Brain microvascular endothelial cell (primary cell): ENCODE results near the gene NELFB.
A peak's percentile ranks its signal among the peaks of the same experiment; 100 is the strongest.

Experiments
- DNase-seq: peaks from one replicate; pipeline ENCODE4 v3.0.0-alpha.2; 2020
- H3K27ac ChIP-seq: fragments of 250-450 bp; sonication (Bioruptor Pico); 2 replicates; pipeline ENCODE4 v1.5.1; 2020; ENCODE audit warnings: mild to moderate bottlenecking, moderate library complexity
- H3K27me3 ChIP-seq: fragments of 250-450 bp; sonication (Bioruptor Pico); replicated peaks from 2 replicates; pipeline ENCODE4 v1.5.1; 2020; ENCODE audit warnings: mild to moderate bottlenecking
- H3K36me3 ChIP-seq: fragments of 250-450 bp; sonication (Bioruptor Pico); replicated peaks from 2 replicates; pipeline ENCODE4 v1.5.1; 2020; ENCODE audit warnings: mild to moderate bottlenecking
- H3K4me3 ChIP-seq: 2 replicates; pipeline ENCODE4 v1.5.1; 2011; ENCODE audit warnings: low read depth, mild to moderate bottlenecking, control low read depth, low read length, moderate library complexity
- CTCF ChIP-seq: IDR thresholded peaks from 2 replicates; pipeline ENCODE4 v1.5.1; 2011; ENCODE audit warnings: low read depth, mild to moderate bottlenecking, moderate library complexity, low read length, control low read depth, inconsistent platforms; ENCODE audit errors: missing control alignments
- in situ Hi-C: cut with HindIII; loops from 2 replicates; pipeline ENCODE4 v1.10.0; 2017; ENCODE audit warnings: low sequenced_read_pairs, low pct_ligation_motif_present

The NELFB gene

GRCh38 chr9:137269231-137269772 lies 14.2 kb downstream of the NELFB start:
- in situ Hi-C loops, result no loop called here
- TF ChIP-seq CTCF, result no peak
- Histone ChIP-seq H3K4me3 (no peak overlapping the region), H3K36me3 (peaks cover 61% of the 10 kb centered on the region), H3K27ac (peak overlapping the region; percentile 50), H3K27me3 (no peaks in the 10 kb centered on the region)
- DNase-seq, result peak; percentile 20

GRCh38 chr9:137270929-137271695 lies 16.0 kb downstream of the NELFB start:
- in situ Hi-C loops, result no loop called here
- Histone ChIP-seq H3K27me3 (no peaks in the 10 kb centered on the region), H3K27ac (no peak overlapping the region), H3K4me3 (no peak overlapping the region), H3K36me3 (peaks cover 53% of the 10 kb centered on the region)
- DNase-seq, result no peak
- no peak for TF ChIP-seq CTCF

DNA sequence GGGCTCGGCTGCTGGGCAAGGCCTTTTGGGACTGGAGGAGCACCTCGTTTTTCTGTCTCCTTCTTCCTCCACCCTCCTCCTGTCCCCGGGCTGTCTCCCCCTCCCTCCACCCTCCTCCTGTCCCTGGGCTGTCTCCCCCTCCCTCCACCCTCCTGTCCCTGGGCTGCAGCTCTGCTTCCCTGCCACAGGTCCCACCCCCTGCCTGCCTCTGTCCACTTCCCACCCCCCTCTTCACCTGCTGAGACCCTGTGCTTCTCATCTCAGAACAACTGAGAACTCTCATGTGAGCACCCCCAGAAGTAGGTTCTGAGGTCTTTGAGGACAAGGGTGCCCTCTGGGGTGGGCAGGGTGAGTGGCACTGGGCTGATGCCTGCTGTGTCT lies 16.6 kb downstream of the NELFB start:
- in situ Hi-C loops, result no loop called here
- Histone ChIP-seq H3K36me3 (peaks cover 48% of the 10 kb centered on the region), H3K27ac (no peak overlapping the region), H3K4me3 (no peak overlapping the region), H3K27me3 (no peaks in the 10 kb centered on the region)
- TF ChIP-seq CTCF, result no peak
- DNase-seq, result no peak

DNA sequence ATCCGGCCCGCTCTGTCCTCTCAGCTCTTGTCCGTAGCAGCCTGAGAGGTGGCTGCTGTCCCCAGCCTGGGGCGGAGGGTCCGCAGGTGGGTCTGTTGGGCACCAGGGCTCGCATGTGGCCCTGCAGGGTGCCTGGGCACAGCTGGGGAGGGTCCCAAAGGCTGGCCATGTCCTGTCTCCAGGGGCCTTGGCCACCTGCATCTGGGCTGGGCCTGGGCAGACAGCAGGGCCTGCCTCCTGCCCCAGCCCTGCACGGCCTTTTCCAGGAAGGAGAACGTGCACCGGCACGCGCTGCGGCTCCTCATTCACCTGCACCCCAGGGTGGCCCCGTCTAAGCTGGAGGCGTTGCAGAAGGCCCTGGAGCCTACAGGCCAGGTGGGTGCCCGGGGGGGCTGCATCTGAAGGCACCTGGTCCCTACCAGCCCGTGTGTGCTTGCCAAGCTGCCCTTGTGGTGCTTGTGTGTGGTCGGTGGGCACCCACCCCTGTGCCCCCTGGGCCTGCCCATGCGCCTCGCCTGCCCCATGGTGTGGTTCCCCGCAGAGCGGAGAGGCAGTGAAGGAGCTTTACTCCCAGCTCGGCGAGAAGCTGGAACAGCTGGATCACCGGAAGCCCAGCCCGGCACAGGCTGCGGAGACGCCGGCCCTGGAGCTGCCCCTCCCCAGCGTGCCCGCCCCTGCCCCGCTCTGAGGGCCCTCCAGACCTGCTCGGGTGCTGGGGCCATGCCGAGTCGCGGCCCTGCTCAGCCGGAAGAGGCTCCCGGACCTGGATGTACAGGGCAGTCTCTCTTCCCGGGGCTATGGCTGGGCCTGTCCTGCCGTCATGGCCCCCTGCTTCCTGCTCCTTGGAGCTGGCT lies 17.3 kb downstream of the NELFB start:
- Histone ChIP-seq H3K27me3 (no peaks in the 10 kb centered on the region), H3K4me3 (no peak overlapping the region), H3K36me3 (peaks cover 46% of the 10 kb centered on the region), H3K27ac (no peak overlapping the region)
- no peak for TF ChIP-seq CTCF
- in situ Hi-C loops, result no loop called here
- no peak for DNase-seq

DNA sequence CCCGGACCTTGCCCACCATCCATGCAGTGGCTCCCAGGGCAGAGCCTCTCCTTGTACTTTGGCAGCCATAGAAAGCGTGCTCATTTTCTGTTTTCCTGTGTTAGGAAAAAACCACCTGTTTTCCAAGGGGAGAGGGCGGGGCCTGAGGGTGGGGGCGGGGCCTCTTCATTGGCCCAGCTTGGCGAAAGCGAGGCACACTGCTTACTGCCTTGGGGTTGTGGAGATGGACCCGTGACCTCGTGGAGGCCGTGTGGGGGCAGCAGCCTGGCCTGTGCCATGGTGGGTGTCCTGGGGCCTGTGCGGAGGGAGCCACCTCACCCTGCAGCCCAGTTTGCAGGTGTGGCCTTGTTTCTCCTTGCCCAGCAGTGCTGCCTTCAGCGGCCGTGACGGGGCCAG lies 18.0 kb downstream of the NELFB start:
- H3K4me3 ChIP-seq, result no peak overlapping the region
- in situ Hi-C loops, result no loop called here
- peaks cover 43% of the 10 kb centered on the region for H3K36me3 ChIP-seq
- no peak for DNase-seq
- TF ChIP-seq CTCF, result no peak
- H3K27ac ChIP-seq, result no peak overlapping the region
- H3K27me3 ChIP-seq, result no peaks in the 10 kb centered on the region
